HG03175 (cell line): ENCODE measurements around the gene PACS2.

Experiments
- ATAC-seq: cut with Tn5 transposase; IDR thresholded peaks from one replicate; pipeline ENCODE4 v1.9.1; 2021; ENCODE audit warnings: mild to moderate bottlenecking, moderate library complexity; ENCODE audit not compliant: unreplicated experiment

The PACS2 gene

DNA sequence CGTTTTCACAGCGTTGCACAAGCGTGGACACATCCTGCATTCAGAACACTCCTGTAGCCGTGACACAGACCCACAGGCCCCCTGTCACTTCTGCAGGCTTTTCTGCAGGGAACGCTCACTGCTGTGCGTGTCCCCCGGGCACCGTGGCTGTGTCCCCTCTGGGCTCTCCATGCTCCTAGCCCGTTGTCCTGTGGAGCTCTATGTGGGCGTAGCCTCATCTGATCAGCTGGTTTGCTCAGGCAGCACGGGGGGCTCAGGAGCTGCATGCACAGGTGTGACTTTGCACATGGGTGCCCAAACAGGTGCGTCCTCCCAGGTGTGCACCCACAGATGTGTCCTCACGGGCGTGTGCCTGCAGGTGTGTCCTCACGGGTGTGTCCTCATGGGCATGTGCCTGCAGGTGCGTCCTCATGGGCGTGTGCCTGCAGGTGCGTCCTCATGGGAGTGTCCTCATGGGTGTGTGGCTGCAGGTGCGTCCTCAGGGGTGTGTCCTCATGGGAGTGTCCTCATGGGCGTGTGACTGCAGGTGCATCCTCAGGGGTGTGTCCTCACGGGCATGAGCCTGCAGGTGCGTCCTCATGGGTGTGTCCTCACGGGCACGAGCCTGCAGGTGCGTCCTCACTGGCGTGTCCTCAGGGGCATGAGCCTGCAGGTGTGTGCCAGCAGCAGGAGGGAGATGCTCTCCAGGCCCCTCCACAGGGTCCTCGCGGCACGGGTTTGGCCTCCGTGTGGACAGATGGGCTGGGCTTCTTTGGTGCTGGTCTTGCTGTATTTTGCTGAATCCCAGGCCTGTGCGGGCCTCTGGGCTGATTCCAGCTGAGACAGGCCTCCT lies 122.6 kb downstream of the PACS2 start:
- ATAC-seq = no peak

DNA sequence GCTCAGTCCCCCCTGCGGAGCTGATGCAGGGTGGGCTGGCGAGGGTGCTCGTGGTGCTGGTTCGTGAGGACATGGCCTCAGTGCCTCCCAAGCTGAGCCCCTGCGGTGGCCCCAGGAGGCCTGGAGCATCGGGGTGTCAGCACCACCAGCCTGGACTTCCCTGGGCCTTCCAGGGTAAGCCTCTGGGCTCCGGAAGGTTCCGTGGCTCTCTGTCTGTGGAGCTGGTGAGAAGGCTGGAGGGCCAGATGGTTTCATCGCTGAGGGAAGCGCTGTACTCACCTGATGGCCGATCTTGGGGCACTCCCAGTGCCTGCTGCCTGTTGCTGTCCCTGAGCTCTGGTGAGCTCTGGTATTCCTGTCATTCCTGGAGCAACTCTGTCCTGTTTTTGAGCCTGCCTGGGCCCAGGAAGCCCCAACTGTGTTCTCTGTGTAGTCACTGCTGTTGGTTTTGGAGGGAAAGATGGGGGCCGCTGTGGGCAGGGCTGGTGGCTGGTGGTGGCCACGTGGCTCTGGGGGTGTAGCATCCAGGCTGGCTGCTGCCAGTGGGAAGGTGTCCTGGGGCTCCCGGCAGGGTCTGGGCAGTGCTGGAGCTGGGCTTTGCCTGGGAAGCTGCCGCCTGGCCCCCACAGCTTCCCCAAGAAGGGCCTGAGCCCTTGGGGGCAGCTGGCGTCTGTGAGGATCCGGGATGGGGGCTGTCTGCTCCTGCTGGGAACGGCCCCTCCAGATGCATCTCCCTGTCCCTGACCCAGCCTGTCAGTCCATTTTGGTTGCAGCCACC lies 123.4 kb downstream of the PACS2 start:
- ATAC-seq = no peak

DNA sequence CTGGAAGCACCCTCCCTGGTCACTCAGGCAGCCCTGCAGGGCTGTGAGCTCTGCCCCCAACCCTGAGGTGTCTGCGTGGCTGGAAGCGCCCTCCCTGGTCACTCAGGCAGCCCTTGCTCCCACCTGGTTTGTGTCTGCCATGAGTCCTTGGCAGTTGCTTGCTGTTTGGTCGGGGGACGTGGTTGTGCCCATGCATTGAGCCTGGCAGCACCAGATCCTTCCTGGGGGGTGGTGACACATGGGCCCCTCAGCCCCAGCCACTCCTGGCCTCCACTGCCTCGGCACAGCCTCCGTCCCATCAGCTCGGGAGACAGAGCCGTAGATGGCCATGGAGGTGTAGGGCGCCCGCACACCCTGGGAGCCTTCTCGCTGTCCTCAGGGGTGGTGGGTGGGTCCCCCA lies 124.6 kb downstream of the PACS2 start:
- ATAC-seq = no peak

DNA sequence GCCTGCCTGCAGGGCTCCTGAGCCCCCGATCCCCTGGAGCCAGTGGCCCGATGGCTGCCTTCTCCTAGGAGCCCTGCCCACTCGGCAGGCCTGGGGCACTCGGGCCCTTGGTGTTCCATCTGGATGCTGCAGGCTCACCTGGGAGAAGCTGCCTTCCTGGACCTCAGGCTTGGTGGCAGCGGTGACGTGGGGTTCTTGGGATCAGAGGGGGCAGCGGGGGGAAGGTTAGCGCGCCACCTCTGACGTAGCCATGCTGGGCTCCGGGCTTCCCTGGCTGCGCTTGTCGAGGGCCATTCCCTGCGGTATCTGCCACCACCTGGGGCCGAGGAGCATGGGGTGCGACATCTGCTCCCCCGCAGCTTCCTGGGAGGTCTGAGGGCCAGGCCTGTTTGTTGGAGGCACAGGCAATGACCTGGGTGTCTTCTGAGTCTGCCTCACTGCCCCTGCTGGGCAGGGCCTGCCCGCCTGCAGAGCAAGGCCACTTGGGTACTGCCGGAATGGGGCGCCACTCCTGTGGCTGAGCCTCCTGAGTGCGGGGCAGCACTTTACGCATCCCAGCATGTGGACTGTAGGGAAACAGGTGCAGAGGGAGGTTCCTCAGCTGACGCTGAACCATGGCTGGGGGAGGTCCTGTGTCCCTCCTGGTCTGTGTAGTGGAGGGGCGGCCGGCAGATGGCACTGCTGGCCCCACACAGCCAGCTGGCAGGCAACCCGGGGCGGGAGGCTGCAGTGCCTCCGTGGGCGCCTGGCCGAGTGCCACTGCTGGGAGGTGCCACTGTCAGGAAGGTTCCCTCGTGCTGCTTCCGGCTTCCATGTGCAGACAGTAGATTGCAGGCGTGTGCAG lies 125.4 kb downstream of the PACS2 start:
- no peak for ATAC-seq

DNA sequence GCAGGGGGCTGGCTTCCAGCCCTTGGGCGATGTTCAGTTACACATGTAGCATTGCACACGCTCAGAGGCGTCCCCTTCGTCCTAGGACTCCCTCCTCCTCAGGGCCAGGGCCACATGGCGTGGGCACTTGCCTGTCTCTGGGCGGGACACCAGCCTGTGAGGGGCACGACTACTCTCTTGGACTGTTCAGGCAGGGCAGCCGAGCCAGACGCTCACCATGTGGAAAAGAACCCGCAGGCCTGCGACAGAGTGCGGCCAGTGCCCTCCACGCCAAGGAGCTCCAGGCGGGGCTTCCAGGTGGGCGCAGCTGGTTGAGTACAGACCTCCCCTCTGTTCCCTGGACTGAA lies 126.0 kb downstream of the PACS2 start:
- no peak for ATAC-seq

DNA sequence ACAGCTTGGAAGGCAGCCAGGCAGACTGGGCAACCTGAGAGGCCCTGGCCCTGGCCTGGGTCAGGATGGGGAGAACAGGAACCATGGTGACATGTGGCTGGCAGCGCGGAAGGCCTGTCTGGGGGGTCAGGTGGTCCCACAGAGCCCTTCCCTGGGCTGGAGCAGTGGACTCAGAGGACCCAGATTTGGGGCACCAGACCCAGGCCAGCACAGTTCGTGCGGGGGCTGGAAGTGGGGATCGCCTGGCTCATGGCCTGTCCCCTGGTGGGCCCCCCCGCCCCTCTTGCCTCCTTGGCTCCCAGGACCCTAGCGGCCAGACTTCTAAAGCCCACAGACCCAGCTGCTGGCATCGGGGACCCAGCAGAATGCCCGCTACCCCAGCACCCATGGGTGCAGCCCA lies 126.4 kb downstream of the PACS2 start:
- no peak for ATAC-seq

DNA sequence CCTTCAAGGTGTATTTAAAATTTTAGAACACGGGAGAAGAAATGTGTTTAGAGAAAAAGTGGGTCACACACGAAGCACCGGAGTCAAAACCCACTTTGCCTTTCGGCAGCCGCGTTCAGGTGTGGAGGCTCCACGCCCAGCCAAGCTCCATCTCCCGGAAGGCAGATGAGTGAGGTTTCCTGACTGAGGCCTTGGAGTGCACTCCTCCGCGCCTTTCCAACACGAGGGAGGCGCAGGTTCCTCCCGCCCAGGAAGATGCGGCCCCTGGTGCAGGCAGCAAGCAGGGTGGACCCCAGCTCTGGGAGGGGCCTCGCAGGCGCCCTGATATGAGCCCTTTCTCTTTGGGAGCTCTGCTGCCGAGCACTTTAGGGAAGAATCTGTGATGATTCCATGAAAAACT lies 127.6 kb downstream of the PACS2 start:
- ATAC-seq = no peak

DNA sequence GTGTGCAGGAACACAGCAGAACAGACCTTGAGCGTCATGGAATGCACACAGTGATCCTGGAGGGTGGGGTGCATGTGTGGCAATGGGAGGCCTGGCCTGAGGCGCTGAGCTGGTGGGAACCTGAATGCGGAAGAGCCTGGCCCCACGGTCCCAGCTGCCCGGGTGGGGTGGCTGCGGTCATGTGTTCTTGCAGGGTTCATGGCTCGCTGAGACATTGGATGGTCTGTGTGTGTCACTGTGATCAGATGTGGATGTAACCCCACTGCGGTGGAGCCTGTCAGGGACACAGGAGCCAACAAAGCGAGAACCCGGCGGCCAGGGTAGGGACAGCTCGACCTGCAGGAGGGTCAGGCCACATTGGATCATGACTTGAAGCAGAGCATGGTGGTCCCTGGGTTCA lies 128.3 kb downstream of the PACS2 start:
- ATAC-seq = no peak

DNA sequence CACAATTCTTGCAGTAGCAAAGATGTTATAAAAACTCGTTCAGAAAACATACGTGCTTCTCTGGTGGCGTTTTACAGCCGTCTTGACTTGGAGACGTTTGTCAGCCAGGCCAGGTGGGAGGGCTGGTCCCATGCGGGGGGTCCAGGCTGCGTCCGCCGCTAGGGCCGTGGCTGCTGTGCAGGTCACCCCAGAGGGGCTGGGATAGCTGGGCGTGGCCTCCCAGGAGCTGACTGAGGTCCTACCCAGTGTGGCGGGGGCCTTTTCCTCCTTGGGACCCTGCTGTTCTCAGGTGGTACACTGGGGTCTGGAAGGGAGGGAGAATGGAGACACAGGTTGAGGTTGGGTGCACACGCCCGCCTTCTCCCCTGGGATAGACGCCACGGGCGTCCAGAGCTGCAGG lies 130.3 kb downstream of the PACS2 start:
- no peak for ATAC-seq

DNA sequence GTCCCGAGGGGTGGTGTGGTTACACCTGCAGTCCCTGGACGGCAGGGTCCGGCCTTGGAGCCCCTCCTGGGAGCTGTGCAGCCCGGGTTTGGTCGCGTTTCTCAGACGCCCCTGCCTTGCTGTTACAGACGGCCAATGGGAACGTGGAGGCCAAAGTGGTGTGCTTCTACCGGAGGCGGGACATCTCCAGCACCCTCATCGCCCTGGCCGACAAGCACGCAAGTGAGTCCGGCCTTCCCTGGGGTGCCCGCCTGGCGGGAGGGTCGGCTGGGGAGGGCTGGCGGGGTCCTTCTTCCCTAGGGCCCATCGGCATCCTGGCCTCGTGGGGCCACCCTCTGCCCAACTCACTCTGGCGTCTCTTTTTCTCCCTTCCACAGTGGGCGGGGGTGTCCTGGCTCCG lies 130.7 kb downstream of the PACS2 start:
- no peak for ATAC-seq

DNA sequence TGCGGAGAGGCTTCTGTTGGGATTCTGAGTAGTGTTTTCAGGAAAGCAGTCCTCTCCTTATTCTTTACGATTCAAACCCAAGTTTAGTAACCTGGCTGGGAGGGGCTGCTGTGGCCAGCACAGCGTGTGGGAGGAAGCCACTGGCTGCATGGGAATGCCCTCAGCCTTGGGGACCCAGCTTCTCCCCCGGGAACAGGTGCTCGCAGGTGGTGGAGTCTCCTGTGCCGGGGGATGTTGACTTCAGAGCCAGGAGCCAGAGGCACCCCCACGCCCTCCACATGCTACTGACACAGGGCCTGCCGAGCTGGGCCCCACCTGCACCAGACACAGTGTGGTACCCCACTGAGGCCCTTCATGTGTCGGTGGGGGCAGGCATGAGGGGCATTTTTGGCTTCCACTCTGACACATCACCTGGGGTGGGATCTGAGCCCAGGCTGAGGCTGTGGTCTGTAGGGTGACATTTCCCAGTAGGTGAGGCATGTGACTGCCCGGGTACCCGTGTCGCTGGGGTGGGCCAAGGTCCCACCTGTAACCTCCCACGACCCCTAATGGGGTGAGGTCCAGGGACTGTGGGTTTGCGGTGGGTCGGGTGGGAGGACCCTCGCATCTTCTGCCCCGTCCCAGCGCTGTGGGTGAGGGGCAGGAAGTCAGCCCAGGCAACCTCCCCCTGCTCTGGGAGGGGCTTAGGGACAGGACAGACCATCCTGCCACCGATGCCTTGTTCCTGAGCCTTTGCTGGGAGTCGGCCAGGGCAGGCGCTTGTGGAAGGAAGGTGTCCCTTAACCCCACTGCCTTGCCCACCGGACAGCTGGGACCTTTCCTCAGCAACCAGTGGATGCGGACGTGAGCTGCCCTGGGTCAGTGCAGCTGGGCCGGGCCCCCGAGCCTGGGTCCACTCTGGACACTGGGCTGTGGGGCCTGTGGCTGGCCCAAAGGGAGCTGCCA lies 131.6 kb downstream of the PACS2 start:
- ATAC-seq = no peak

DNA sequence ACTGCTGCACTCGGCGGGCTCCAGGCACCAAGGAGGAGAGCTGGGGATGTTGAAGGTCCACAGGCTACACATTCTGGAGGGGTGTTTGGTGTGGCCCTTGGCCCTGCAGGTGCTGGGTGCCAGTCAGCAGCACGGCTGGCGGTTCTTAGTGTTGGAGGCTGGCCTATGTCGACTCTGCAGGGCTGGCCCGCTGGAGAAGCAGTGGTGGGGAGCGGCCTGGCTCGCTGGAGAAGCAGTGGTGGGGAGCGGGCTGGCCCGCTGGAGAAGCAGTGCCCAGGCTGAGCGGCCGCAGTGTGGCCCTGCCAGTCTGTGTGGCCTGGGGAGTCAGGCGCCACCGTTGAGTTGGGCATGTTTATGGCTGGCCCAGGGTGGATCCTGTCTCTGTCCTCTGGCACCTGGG lies 132.4 kb downstream of the PACS2 start:
- no peak for ATAC-seq
